SK-N-SH (cell line): ENCODE measurements around the gene C1orf50. TPM values are rescaled to one million over a fixed set of nuclear protein-coding genes. Genes with fewer than 3 reads are reported as not detected.

Experiments
- CTCF ChIA-PET: fragments of 300-600, 350-600 bp; formaldehyde crosslinking; extraction: SDS; loops from one replicate; lab custom pipeline; 2021; lab: Yijun Ruan, JAX
- POLR2A ChIA-PET: fragments of 350-600 bp; sonication (Branson Sonifier 250); formaldehyde crosslinking; extraction: SDS; loops from one replicate; lab custom pipeline; 2020; ENCODE audit warnings: antibody characterized with exemption, inconsistent platforms; lab: Yijun Ruan, JAX
- DNase-seq: peaks from one replicate; pipeline ENCODE4 v3.0.0; 2012
- H2AFZ ChIP-seq: fragments of 200-600 bp; sonication (generic); 2 replicates; pipeline ENCODE4 v1.8.1; 2016; ENCODE audit warnings: antibody characterized with exemption, mild to moderate bottlenecking, low read depth
- H3F3A ChIP-seq: fragments of 200-600 bp; sonication (generic); replicated peaks from 2 replicates; pipeline ENCODE3; 2016; ENCODE audit warnings: antibody characterized with exemption, mild to moderate bottlenecking; ENCODE audit not compliant: insufficient read depth
- H3K27ac ChIP-seq, 2 experiments: fragments of 200-500 bp in 1 of 2; fragments of 200-600 bp in 1 of 2; sonication (Bioruptor generic) in 1 of 2; sonication (generic), shearing (Covaris generic) in 1 of 2; 2 replicates each; pipeline versions ENCODE4 v1.5.1 to v1.6.1; 2014 to 2016; ENCODE audit warnings: low read depth in 2 of 2, inconsistent platforms in 1 of 2, low read length in 1 of 2, mild to moderate bottlenecking in 1 of 2, mixed read lengths in 1 of 2
- H3K27me3 ChIP-seq: fragments of 200-600 bp; sonication (generic), shearing (Covaris generic); 2 replicates; pipeline ENCODE4 v1.6.1; 2016; ENCODE audit warnings: mixed run types; ENCODE audit not compliant: insufficient read depth
- H3K36me3 ChIP-seq, 2 experiments: fragments of 200-500 bp in 1 of 2; fragments of 200-600 bp in 1 of 2; sonication (Bioruptor generic) in 1 of 2; sonication (generic) in 1 of 2; replicated peaks in 1 of 2; 2 replicates each; pipeline versions ENCODE3 to v1.5.1; 2014 to 2016; ENCODE audit warnings: low read length in 1 of 2, mild to moderate bottlenecking in 1 of 2; ENCODE audit not compliant: insufficient read depth in 2 of 2, control insufficient read depth in 1 of 2
- H3K4me1 ChIP-seq, 2 experiments: fragments of 200-500 bp in 1 of 2; fragments of 200-600 bp in 1 of 2; sonication (Bioruptor generic) in 1 of 2; sonication (generic), shearing (Covaris generic) in 1 of 2; 2 replicates each; pipeline versions ENCODE4 v1.5.1 to v1.6.1; 2014 to 2016; ENCODE audit warnings: low read depth in 1 of 2, low read length in 1 of 2, mixed run types in 1 of 2; ENCODE audit not compliant: insufficient read depth in 2 of 2, control insufficient read depth in 1 of 2
- H3K4me2 ChIP-seq: fragments of 200-600 bp; sonication (generic), shearing (Covaris generic); 2 replicates; pipeline ENCODE4 v1.6.1; 2017; ENCODE audit warnings: mixed run types
- H3K4me3 ChIP-seq, 2 experiments: fragments of 200-500 bp in 1 of 2; fragments of 200-600 bp in 1 of 2; sonication (Bioruptor generic) in 1 of 2; sonication (generic), shearing (Covaris generic) in 1 of 2; 2 replicates each; pipeline versions ENCODE4 v1.5.1 to v1.8.1; 2014 to 2016; ENCODE audit warnings: low read depth in 2 of 2, inconsistent platforms in 1 of 2, low read length in 1 of 2, mild to moderate bottlenecking in 1 of 2, mixed read lengths in 1 of 2, moderate library complexity in 1 of 2
- H3K79me2 ChIP-seq: fragments of 200-600 bp; sonication (generic); 2 replicates; pipeline ENCODE4 v1.8.1; 2017; ENCODE audit warnings: mild to moderate bottlenecking; ENCODE audit not compliant: insufficient read depth
- H3K9ac ChIP-seq: fragments of 200-600 bp; sonication (generic); 2 replicates; pipeline ENCODE4 v1.6.1; 2017; ENCODE audit warnings: mixed run types
- H3K9me2 ChIP-seq: fragments of 200-600 bp; sonication (generic); 2 replicates; pipeline ENCODE4 v1.6.1; 2017; ENCODE audit warnings: mixed run types
- H3K9me3 ChIP-seq: fragments of 200-600 bp; sonication (generic); 2 replicates; pipeline ENCODE4 v1.6.1; 2017; ENCODE audit warnings: mixed run types, mild to moderate bottlenecking, moderate library complexity
- H4K20me1 ChIP-seq: fragments of 200-600 bp; sonication (generic); 2 replicates; pipeline ENCODE4 v1.6.1; 2017; ENCODE audit warnings: mild to moderate bottlenecking, mixed run types; ENCODE audit not compliant: insufficient read depth
- CHD2 ChIP-seq: fragments of 150-350 bp; IDR thresholded peaks from 2 replicates; pipeline ENCODE4 v1.6.1; 2018; ENCODE audit warnings: low read length; ENCODE audit not compliant: partially characterized antibody
- ELF1 ChIP-seq: IDR thresholded peaks from 2 replicates; pipeline ENCODE4 v1.4.0; 2012
- FOXJ3 ChIP-seq: sonication (generic); formaldehyde crosslinking; IDR thresholded peaks from 2 replicates; pipeline ENCODE4 v1.5.1; 2020; ENCODE audit warnings: mild to moderate bottlenecking, missing genetic modification reagents
- GABPA ChIP-seq: IDR thresholded peaks from 2 replicates; pipeline ENCODE4 v1.4.0; 2012; ENCODE audit warnings: low read depth, mild to moderate bottlenecking
- MXI1 ChIP-seq: IDR thresholded peaks from 2 replicates; pipeline ENCODE4 v1.6.1; 2012; ENCODE audit warnings: mild to moderate bottlenecking, low read depth, low read length, improper control_type of control experiment
- NRF1 ChIP-seq: IDR thresholded peaks from 2 replicates; pipeline ENCODE4 v1.6.1; 2012; ENCODE audit warnings: low read depth, mild to moderate bottlenecking, low read length
- POLR2AphosphoS5 ChIP-seq: IDR thresholded peaks from 2 replicates; pipeline ENCODE4 v1.6.1; 2012; ENCODE audit warnings: low read depth, low read length
- SIN3A ChIP-seq: IDR thresholded peaks from 2 replicates; pipeline ENCODE4 v1.6.1; 2012; ENCODE audit warnings: low read depth, mild to moderate bottlenecking, low read length, moderate library complexity, borderline replicate concordance
- SMC3 ChIP-seq: IDR thresholded peaks from 2 replicates; pipeline ENCODE4 v1.6.1; 2012; ENCODE audit warnings: low read depth, low read length, improper control_type of control experiment
- TAF1 ChIP-seq: IDR thresholded peaks from 2 replicates; pipeline ENCODE4 v1.6.1; 2012; ENCODE audit warnings: low read depth, mild to moderate bottlenecking, low read length, moderate library complexity, borderline replicate concordance
- TCF12 ChIP-seq: IDR thresholded peaks from 2 replicates; pipeline ENCODE4 v1.4.0; 2012
- YY1 ChIP-seq: IDR thresholded peaks from 2 replicates; pipeline ENCODE4 v1.4.0; 2012; ENCODE audit warnings: low read depth, mild to moderate bottlenecking
- WGBS: methylation state at CpG from one replicate; pipeline ENCODE4 v1.1.6; 2017; ENCODE audit warnings: low lambda C conversion rate; 5-methylcytosine and 5-hydroxymethylcytosine counted together
- polyA plus RNA-seq, 3 experiments: library from polyadenylated mRNA; depleted of rRNA; stranded (reverse); fragments of >200 nt; gene quantifications; 2 replicates each; pipeline ENCODE4 v1.2.3, GENCODE V29; 2012
- TF ChIP-seq, protein P1 (sequence below): fragments of 200-600 bp; sonication (generic); IDR thresholded peaks from 2 replicates; pipeline ENCODE4 v1.6.1; 2017; ENCODE audit warnings: antibody characterized with exemption, mild to moderate bottlenecking, moderate library complexity
- TF ChIP-seq, protein P2 (sequence below): IDR thresholded peaks from 2 replicates; pipeline ENCODE4 v1.6.1; 2012; ENCODE audit warnings: mild to moderate bottlenecking, low read depth, low read length, moderate library complexity

Gene C1orf50
- 2.6 and 3.6 TPM in 2 replicates for polyA plus RNA-seq (2012; rRNA removed)
- polyA plus RNA-seq (2012; cell fraction: cytosol; rRNA removed), result 5.1 and 7.3 TPM in 2 replicates
- polyA plus RNA-seq (2012; cell fraction: nucleus; rRNA removed), result 1.6 and 4.8 TPM in 2 replicates

DNA sequence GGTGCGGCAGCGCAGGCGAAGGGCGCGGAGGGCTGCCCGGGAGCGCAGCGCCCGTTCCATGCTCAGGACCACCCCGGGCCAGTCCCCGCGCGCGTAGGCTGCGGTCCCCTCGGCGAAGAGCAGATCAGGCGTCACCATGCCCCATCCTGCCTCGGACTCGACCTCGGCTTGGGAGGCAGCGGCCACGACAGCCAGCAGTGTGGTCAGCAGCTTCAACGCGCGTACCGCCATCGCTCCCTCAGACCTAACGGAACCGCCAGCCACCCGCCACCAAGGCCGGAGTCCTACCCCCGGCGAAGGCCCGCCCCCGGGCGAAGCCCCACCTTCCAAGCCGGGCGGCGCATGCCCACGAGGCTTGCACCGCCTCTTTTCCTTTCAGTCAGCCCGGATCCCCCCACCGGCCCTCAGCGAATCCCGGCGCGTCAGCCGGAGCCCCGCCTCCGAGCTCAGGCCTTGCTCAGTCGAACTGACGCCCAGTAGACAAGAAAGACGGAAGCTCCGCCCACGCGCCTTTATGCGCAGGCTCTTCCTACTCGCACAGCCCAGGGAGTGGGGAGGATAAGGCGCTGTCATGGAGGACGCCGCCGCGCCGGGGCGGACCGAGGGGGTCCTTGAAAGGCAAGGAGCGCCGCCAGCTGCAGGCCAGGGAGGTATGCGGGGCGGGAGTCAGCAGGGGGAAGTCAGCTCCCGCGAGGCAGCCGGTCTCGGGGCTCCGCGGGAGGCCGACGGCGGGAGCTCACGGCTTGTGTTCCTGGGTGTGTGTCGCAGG is at the start of gene C1orf50, which contains the start of gene P3H1:
Gene C1orf50 (plus strand): TSS at position 509 of the 769 bp plus-strand sequence. CDS start 63 bp downstream, at position 572.
Gene P3H1 (minus strand): TSS at position 288 of the 769 bp plus-strand sequence. CDS start 57 bp downstream, at position 231.
- Histone ChIP-seq H3K36me3 (peaks cover 5 to 16% of the 10 kb centered on the region in 2 experiments), H3K9ac (peak within 1 kb of the TSS; percentile 88), H3K9me3 (no peaks in the 10 kb centered on the region), H3K27ac (peak within 1 kb of the TSS; percentile 75 to 84), H3F3A (peaks cover 14% of the 10 kb centered on the region), H3K4me1 (peaks cover 4 to 12% of the 10 kb centered on the region in 2 experiments; a peak in 2 of 4 replicates), H3K79me2 (peaks cover 97% of the 10 kb centered on the region), H3K27me3 (no peaks in the 10 kb centered on the region), H3K4me3 (peak within 1 kb of the TSS; percentile 77 to 91), H3K9me2 (no peaks in the 10 kb centered on the region), H2AFZ (peak within 1 kb of the TSS; percentile 68; the same call in 1 of the 2 replicates), H3K4me2 (peak within 1 kb of the TSS; percentile 87), H4K20me1 (peaks cover 15% of the 10 kb centered on the region)
- ChIA-PET CTCF (interaction anchor here (0.6 to 10.1 kb wide), 16 partner anchors 10 to 465 kb away, joined by 3 to 75 read pairs (median 3); partner anchors contain the start of genes YBX1 and ZNF691), POLR2A (interaction anchor here (0.6 to 2.0 kb wide), 7 partner anchors 17 to 347 kb away, joined by 3 to 11 read pairs (median 4); partner anchors contain the start of genes TMEM269 and YBX1)
- 0% methylated on average over 4 of the region's 82 CpGs for WGBS
- TF ChIP-seq MXI1, result peak; percentile 53
- peak; percentile 92 for TF ChIP-seq NRF1
- TF ChIP-seq GABPA, result peak; percentile 8; the same call in 1 of the 2 replicates
- TF ChIP-seq SIN3A, result peak; percentile 45; the same call in 1 of the 2 replicates
- peak; percentile 92 for TF ChIP-seq POLR2AphosphoS5
- TF ChIP-seq, protein P1, sequence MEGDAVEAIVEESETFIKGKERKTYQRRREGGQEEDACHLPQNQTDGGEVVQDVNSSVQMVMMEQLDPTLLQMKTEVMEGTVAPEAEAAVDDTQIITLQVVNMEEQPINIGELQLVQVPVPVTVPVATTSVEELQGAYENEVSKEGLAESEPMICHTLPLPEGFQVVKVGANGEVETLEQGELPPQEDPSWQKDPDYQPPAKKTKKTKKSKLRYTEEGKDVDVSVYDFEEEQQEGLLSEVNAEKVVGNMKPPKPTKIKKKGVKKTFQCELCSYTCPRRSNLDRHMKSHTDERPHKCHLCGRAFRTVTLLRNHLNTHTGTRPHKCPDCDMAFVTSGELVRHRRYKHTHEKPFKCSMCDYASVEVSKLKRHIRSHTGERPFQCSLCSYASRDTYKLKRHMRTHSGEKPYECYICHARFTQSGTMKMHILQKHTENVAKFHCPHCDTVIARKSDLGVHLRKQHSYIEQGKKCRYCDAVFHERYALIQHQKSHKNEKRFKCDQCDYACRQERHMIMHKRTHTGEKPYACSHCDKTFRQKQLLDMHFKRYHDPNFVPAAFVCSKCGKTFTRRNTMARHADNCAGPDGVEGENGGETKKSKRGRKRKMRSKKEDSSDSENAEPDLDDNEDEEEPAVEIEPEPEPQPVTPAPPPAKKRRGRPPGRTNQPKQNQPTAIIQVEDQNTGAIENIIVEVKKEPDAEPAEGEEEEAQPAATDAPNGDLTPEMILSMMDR, result no peak
- TF ChIP-seq, protein P2, sequence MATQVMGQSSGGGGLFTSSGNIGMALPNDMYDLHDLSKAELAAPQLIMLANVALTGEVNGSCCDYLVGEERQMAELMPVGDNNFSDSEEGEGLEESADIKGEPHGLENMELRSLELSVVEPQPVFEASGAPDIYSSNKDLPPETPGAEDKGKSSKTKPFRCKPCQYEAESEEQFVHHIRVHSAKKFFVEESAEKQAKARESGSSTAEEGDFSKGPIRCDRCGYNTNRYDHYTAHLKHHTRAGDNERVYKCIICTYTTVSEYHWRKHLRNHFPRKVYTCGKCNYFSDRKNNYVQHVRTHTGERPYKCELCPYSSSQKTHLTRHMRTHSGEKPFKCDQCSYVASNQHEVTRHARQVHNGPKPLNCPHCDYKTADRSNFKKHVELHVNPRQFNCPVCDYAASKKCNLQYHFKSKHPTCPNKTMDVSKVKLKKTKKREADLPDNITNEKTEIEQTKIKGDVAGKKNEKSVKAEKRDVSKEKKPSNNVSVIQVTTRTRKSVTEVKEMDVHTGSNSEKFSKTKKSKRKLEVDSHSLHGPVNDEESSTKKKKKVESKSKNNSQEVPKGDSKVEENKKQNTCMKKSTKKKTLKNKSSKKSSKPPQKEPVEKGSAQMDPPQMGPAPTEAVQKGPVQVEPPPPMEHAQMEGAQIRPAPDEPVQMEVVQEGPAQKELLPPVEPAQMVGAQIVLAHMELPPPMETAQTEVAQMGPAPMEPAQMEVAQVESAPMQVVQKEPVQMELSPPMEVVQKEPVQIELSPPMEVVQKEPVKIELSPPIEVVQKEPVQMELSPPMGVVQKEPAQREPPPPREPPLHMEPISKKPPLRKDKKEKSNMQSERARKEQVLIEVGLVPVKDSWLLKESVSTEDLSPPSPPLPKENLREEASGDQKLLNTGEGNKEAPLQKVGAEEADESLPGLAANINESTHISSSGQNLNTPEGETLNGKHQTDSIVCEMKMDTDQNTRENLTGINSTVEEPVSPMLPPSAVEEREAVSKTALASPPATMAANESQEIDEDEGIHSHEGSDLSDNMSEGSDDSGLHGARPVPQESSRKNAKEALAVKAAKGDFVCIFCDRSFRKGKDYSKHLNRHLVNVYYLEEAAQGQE, result no peak
- TF ChIP-seq CHD2, result no peak
- peak; percentile 43; the same call in 1 of the 2 replicates for TF ChIP-seq ELF1
- no peak for TF ChIP-seq TCF12
- peak; percentile 78 for TF ChIP-seq TAF1
- no peak for TF ChIP-seq FOXJ3 (CRISPR knock-in tag)
- TF ChIP-seq YY1, result peak; percentile 82; the same call in 1 of the 2 replicates
- no peak for TF ChIP-seq SMC3
- DNase-seq, result peak; percentile 97
